Right ventricle myocardium superior (tissue), 1 donor: Measurements from ENCODE around the gene GLB1L2. TPM values are rescaled to one million over a fixed set of nuclear protein-coding genes. Genes with fewer than 3 reads are reported as not detected.
A peak's percentile ranks its signal among the peaks of the same experiment; 100 is the strongest.
"Not testable (repeated sequence)": the region's sequence is repeated elsewhere in the genome, so short reads cannot be mapped to it uniquely, and the experiment has no call there.

ENCODE experiments used
- ATAC-seq: fragments of 200-7000 bp; cut with Tn5 transposase; one replicate; pipeline ENCODE4 v1.9.1; 2020; ENCODE audit warnings: mild to moderate bottlenecking; ENCODE audit not compliant: poor library complexity
- DNase-seq: peaks from one replicate; pipeline ENCODE4 v3.0.0-alpha.2; 2020
- intact Hi-C: fragments of 100-400 bp; cut with DNase I; formaldehyde crosslinking; loops from one replicate; pipeline ENCODE4 v1.11.2; 2022
- total RNA-seq: library from RNA; stranded (reverse); fragmentation: NEBNext Ultra II Directional; extraction: Animal tissue kit (Norgen Biotek cat#: 25700); gene quantifications from one replicate; pipeline ENCODE4 v1.2.1, GENCODE V29; 2021
- donor health status: DM: no; HTN: yes; CAD: no; lungs with severe emphysema.

Gene GLB1L2
- total RNA-seq, 1 donor from 2014 or later = 0.30 TPM

DNA sequence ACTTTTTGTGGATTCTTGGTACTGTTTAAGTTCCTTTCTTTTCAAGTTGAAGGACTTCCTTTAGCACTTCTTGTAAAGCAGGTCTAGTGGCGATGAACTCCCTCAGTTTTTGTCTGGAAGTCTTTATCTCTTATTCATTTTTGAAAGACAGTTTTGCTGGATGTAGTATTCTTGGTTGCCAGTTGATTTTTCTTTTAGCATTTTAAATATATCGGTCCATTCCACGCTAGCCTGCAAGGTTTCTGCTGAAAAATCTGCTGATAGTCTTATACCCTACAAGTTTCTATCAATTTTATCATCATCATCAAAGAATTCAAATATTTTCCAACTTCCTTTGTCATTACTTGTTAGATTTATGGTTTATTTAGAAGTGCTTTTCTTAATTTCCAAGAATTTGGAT is 14.7 kb upstream of the GLB1L2 start:
- ATAC-seq (no peak), DNase-seq (no peak)
- intact Hi-C loops = no loop called here

DNA sequence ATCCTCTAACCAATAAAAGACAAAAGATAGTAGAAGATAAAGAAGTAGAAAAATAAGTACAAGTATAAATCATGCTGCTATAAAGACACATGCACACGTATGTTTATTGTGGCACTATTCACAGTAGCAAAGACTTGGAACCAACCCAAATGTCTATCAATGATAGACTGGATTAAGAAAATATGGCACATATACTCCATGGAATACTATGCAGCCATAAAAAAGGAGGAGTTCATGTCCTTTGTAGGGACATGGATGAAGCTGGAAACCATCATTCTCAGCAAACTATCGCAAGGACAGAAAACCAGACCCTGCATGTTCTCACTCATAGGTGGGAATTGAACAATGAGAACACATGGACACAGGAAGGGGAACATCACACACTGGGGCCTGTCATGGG is 10.4 kb upstream of the GLB1L2 start:
- ATAC-seq, intact Hi-C loops, DNase-seq: not testable (repeated sequence)

DNA sequence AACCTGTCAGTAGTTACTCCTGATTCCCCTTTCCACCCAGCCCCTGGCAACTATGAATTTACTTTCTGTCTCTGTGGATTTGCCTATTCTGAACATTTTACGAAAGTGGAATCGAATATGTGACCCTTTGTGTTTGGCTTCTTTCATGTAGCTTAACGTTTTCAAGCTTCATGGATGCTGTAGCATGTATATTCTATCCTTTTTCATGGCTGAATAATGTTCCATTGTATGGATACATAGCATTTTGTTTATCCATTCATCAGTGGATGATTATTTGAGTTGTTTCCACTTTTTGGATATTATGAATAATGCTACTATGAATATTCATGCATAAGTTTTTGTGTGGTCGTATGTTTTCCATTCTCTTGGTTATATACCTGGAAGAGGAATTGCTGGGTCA is 9.2 kb upstream of the GLB1L2 start:
- DNase-seq (no peak), ATAC-seq (no peak)
- intact Hi-C loops = no loop called here

DNA sequence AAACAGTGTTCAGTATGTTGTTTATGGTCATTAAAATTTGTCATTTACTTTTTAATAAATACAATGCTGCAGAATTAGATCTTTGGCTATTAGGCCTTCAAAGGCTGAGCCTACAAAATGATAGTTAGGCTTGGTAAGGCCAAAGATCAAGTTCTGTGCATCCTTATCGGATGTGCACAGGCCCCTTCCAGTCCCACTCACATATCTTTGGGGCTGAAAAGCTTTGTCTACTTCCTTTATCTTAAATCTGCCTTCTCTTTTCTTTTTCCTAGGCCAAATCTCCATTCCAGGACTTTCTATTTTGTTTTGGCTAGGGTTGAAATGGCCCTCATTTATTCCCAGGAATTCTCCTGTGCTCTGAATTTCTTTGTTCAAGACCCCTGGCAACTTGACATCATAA is 3.4 kb upstream of the GLB1L2 start:
- DNase-seq (no peak), ATAC-seq (no peak)
- intact Hi-C loops = no loop called here

DNA sequence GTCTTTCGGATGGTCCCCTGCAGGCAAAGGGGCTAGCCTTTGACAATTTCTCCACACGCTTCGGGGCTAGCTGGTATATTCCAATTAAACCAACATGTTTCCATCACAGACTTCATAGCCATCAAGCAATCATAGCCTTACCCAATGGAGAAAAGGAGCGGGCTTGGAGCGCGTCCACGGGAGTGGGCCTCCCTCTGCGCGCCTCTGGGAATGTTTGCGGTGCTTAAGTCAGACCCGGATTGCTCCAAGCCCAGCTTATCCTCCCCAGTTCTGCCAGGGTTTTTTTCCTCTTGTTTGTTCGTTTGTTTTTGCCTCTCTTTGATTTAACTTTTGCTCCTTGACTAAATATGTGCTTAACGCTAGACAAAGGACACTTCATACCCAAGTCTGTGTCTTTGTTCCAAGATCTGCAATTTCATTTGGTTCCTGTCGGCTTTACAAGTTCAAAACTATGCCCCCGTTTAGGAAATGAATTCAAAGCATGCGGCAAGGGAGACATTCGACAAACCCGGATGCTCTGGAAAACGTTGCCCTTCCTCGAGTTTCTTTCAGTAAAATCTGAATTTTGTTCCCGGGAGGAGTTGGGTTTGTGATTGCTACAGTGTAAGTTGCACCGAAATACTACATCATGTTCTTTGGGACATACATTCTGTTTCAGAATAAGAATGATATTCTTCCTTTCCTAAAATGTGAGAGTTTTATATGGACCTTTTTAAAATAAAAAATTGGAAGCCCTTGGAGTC is 1.0 kb upstream of the GLB1L2 start:
- intact Hi-C loops = no loop called here
- DNase-seq = no peak
- no peak for ATAC-seq

DNA sequence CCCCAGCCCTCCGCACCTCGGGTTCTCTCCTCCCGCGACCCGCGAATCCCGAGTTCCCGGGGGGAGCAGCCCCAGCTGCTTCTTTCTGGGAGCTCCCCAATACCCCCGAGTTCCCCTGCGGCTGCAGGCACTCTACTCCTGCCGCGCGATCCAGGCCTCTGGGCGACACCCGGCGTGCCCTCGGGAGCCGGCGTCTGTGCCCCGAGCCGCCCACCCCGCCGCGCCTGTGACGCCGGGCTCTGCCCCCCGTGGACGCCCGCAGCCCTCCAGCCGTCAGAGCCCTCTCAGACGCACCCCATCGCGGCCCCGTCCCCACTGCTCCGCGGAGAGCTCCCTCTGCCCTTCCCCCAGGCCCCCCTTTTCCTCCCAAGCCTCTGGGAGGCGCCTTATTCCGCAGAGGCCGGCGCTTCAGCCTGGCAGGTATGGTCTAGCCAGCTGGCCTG is 422 bp downstream of the GLB1L2 start:
- ATAC-seq (peak; percentile 34), DNase-seq (no peak)
- intact Hi-C loops = no loop called here

DNA sequence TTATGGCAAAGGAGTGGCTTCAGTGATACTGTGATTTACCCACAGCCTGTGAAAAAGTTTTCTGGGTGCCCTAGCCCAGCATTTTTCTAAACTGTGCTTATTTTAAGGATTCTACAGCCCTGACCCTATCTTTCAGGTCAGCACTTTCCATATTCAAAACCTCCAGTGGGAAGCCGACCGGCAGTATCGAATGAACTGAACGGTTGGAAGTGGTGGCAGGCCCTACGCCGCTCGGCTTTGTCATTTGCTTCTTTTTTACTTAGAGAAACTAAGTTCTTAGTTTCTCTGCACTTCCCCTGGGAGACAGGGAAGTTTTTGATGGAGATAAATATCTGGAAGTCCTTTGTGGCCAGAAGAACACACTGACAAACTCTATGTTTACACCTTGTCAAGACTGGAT is 994 bp downstream of the GLB1L2 start:
- intact Hi-C loops = no loop called here
- no peak for ATAC-seq
- DNase-seq = no peak

DNA sequence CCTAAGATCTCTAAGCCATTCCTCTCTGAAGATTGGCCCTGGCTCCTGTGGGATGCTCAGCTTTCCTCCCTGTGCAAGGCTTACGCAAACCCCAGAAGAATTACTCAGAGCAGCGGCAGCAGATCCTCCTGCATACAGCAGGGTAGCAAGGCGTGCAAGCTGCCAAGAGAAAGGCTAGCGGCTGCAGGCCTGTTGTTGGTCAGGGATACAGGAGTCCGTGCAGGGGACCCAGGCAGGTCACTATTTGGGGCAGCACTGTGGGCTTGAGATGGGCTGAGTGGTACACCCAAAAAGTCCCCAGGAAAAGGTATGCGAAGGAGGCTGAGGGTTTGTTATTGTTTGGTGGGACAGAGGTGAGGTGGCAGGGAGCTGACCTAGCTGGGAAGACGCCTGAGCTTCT is 1.5 kb downstream of the GLB1L2 start:
- intact Hi-C loops = no loop called here
- DNase-seq (no peak), ATAC-seq (no peak)

DNA sequence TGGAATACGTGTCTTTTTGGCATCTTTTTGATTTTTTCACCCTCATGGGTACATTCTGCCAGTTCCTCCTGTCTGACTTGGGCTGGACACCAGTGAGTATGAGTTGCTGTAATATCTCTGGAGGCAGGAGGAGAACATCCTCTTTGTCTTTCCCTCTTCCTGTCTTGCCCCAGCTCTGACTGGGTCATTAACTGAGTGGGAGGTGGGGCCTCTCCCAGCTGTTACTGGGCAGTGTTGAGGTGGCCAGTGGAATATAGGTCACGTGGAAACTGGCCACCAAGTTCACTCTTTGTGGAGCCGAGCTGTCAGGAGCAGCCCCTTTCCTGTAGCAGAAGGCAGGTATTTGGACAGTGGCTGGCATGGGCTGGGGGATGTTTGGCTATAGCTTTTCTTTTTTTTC is 2.2 kb downstream of the GLB1L2 start:
- no peak for ATAC-seq
- no peak for DNase-seq
- intact Hi-C loops = no loop called here

DNA sequence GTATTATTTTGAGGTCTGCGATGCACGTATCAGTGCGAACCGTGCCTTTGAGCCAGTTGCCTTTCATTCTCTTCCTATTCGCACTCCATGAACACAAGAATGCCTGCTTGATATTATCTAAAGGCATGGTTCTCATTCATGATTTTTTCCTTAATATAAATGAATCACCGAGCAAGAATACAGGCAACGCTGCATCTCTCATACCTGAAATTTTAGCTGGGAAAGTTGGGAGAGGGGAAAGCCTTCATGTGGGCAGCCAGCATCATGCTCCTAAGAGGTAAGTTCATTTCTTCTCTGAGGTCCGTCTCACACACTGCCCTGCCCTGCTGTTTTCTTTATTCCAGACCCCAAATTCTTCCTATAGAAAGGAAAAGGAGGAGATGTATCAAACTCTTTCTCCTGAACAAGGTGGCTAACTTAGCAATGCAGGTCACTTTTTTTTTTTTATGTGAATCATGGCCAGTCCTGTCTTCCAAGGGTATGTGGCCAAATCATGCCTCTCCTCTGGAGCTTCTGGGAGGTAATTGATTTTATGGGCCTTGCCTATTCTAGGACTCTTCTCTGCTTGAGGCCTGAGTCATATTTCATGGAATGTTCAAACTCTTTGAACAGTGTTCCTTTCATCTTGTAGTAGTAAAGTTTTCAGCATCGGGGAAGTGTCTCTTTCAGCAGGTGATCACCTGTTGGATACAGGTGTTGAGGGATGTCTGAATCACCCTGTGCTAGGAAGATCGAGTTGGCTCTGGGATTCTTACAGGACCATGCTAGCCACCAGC is 3.2 kb downstream of the GLB1L2 start:
- intact Hi-C loops = no loop called here
- no peak for ATAC-seq

DNA sequence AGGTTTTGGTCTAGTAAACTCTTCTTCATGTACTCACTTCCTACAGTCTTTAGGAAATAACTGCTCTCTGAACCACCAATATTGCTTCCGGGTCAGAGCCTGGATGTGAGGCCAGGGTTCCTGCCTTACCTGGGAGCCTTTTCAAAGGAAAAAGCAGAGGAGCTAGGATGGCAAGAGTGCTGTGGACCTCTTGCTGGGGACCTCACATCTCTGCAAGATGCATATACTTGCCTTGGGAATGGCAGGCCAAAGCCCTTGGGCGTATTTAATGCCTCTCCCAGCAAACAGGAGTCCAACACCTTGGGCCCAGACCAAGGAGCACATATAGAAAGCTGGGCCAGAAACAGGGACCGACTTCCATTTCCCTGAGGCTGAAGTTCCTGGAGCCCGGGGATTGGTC is 5.3 kb downstream of the GLB1L2 start:
- ATAC-seq = no peak
- DNase-seq = no peak
- intact Hi-C loops = no loop called here

More for the DNA sequence above, 3.2 kb downstream of the GLB1L2 start:
- DNase-seq = no peak

DNA sequence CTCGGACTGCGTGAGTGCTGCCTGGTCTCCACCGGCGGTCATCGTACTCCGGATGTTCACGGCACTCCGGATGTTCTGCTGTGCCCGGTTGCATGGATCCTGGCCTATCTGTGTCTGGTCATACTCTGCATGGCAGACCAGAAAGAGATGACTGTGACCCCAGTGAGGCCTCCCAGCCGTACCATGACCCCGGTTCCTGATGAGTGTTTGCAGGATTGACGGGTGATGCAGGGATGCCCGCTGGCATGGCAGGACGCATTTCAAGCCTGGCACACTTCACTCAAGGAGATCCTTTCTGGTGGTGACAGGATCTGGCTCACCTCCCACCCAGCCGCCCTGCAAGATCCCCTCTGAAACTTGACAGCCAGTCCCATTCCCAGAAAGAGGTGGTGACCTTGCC is 6.3 kb downstream of the GLB1L2 start:
- intact Hi-C loops = no loop called here
- no peak for ATAC-seq

DNA sequence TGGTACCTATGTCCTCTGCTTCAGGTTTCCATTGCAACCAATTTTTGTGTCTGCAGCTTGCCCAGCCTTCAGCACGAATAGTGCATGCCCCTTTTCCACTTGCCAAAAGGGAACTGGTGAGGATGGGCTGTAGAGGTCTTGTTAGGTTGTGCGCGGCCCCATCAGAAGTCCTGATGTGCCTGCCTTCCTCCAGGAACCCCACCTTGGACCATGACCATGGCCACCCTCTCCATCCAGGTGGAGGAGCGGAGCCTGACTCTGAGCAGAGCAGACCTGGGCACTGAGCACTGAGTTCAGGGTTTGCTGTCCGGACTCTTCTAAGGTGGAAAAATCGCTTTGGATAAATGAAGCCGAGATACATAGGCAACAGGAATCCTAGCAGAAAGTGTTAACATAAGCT is 6.9 kb downstream of the GLB1L2 start:
- intact Hi-C loops = no loop called here
- no peak for DNase-seq
- ATAC-seq = no peak

More for the DNA sequence above, 6.3 kb downstream of the GLB1L2 start:
- DNase-seq = no peak

DNA sequence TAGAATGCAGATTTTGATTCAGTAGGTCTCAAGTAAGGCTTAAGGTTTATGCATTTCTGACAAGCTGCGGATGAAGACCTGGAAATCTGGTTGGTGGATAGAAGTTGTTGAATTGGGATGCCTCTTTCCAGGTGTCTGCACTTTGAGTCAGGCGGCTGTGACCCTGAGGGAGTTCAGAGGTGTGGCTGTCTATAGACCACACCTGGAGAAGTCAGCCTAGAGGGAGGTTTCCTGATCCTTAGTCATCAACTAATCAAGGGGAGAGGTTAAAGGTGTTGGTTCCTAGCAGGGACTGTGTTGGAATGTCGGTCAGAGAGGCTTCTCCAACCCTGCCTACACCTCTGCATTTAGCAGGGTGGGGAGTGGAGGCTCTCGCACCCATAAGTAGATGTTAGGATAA is 8.0 kb downstream of the GLB1L2 start:
- intact Hi-C loops = no loop called here
- DNase-seq (no peak), ATAC-seq (no peak)

DNA sequence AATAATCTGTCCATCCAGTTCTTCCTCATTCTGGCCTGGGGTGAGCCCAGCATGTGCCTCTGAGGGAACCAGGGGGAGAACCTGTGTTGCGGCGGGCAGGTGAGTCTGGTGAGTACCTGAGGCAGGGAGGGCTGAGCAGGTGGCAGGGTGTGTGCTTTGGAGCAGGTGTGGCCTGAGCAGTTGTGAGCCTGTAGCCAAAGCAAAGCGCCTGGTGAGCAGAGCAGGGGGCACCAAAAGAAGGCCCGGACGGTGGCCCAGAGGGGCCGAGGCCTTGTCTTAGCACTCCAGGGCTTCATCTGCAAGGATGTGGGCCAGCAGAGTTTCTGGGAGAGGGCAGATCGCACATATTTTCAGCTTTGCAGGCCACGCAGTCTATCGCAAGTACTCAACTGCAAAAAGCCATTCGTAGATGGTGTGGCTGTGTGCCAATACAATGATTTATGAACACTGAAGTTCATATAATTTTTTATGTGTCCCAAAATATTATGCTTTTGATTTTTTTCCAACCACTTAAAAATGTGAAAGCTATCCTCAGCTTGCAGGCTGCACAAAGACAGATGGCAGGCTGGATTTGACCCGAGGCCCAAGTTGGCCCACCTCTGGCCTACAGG is 8.7 kb downstream of the GLB1L2 start:
- no peak for DNase-seq
- ATAC-seq = no peak
- intact Hi-C loops = no loop called here

DNA sequence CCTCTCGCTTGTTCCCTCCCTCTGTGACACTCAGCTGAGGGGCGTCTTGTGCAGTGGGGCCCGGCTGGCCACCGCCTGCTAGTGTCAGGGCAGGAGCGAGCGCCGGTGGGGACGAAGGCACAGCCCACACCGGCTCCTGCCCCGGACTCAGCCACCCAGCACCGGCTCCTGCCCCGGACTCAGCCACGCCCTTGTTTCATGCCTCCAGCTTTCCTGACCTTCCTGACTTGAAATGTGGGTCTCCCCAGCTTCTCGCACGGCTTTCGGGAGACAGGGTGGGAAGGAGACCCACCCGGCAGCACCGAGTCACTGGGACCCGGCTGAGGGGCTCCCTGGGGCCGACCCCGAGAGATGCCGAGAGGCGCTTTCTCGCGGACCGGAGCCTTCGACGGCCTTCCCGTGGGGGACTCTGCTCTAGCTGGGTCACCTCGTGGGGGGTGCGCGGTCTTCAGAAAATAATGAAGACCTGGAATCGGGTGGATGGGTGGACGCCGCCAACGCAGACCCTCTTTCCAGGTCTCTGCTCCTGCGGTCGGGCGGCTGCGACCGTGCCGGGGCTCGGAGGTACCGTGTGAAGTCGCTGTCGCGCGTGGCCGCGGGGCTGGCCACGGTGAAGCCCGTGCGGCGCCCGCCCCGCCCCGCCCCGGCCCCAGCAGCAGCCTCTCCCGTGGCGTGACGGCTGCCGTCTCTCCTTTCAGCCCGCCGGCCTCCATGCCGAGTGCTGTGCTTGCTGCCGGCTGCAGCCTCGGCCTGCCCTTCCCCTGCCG is 10.2 kb downstream of the GLB1L2 start:
- intact Hi-C loops = no loop called here
- ATAC-seq (no peak), DNase-seq (no peak)

DNA sequence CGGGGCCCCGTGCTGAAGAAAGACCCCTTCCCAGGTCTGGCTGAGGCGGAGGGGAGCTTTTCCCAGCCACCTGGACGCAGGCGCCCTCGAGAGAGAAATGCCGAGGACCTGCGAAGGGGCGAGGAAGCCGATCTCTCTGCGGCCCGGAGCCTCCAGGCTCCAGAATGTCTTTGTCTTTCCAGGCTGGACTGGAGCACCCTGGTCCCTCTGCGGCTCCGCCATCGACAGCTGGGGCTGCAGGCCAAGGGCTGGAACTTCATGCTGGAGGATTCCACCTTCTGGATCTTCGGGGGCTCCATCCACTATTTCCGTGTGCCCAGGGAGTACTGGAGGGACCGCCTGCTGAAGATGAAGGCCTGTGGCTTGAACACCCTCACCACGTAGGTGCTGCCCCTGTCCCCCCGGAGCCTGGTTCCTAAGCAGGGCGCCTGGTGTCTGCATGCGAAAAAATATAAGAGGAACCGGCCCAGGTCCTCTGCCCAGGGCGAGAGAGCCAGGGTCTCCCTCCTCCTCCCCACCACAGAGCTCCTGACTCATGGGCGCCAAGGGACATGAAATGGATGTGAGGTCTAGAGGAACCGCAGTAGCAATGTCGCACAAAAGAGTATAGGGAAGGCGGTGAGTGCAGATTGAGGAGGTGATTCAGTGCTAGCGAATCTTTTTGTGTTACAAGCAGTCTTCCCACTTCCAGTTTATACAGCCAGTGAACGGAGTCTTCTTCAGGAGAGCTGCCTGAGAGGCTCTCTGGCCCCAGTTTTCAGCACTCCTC is 11.0 kb downstream of the GLB1L2 start:
- no peak for DNase-seq
- intact Hi-C loops = no loop called here
- no peak for ATAC-seq

DNA sequence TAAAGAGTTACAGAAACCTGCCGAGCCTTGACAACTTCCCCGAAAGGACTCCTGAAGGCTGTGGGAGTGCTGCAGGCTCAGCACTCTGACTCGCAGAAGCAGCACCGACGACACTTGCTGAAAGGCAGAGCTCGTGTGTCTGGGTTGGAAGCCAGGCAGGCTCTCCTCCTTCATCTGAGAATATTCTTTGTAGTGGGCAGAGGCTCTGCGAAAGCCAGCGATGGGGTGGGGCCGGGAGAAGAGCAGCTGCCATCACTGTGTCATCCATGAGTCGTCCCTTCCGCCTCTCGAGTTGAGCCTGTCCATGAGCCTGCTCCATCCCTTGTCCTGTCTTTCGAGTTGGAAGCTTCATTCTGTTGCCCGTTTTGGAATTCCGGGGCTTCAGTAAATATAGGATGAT is 11.9 kb downstream of the GLB1L2 start:
- DNase-seq = no peak
- no peak for ATAC-seq
- intact Hi-C loops = no loop called here
